Measurements from ENCODE around the gene RAB37.

RAB37 gene

GRCh38 chr17:74749279-74750038, 12.4 kb downstream of the RAB37 start:
- no peak for TF ChIP-seq CTCF (conservative IDR thresholded peaks at IDR 0.05; ENCODE audit: low read depth, low read length)
- peak overlapping the region; percentile 98 for H3K4me3 ChIP-seq (ENCODE audit: low read length)

GRCh38 chr17:74750039-74750326, 12.9 kb downstream of the RAB37 start:
- H3K4me3 ChIP-seq (ENCODE audit: low read length), result peak overlapping the region; percentile 98
- DNase-seq (ENCODE audit: low read depth), result no peak
- TF ChIP-seq CTCF (conservative IDR thresholded peaks at IDR 0.05; ENCODE audit: low read depth, low read length), result no peak

More at GRCh38 chr17:74749279-74750038, 12.4 kb downstream of the RAB37 start:
- no peak for DNase-seq (ENCODE audit: low read depth)

- peak overlapping the region; percentile 98 for H3K4me3 ChIP-seq (ENCODE audit: low read length)
- DNase-seq (ENCODE audit: low read depth), result no peak
- no peak for TF ChIP-seq CTCF (conservative IDR thresholded peaks at IDR 0.05; ENCODE audit: low read depth, low read length)
Measured at GRCh38 chr17:74750327-74751069, 13.4 kb downstream of the RAB37 start.

GRCh38 chr17:74752415-74752814, 15.4 kb downstream of the RAB37 start:
- peak overlapping the region; percentile 98 for H3K4me3 ChIP-seq (ENCODE audit: low read length)
- no peak for TF ChIP-seq CTCF (conservative IDR thresholded peaks at IDR 0.05; ENCODE audit: low read depth, low read length)
- DNase-seq (ENCODE audit: low read depth), result no peak

GRCh38 chr17:74752822-74753401, 15.9 kb downstream of the RAB37 start:
- DNase-seq (ENCODE audit: low read depth), result no peak
- no peak for TF ChIP-seq CTCF (conservative IDR thresholded peaks at IDR 0.05; ENCODE audit: low read depth, low read length)
- H3K4me3 ChIP-seq (ENCODE audit: low read length), result peak overlapping the region; percentile 20

GRCh38 chr17:74754832-74755231, 17.8 kb downstream of the RAB37 start:
- H3K4me3 ChIP-seq (ENCODE audit: low read length), result no peak overlapping the region
- TF ChIP-seq CTCF (conservative IDR thresholded peaks at IDR 0.05; ENCODE audit: low read depth, low read length), result no peak
- no peak for DNase-seq (ENCODE audit: low read depth)
